PFSK-1 (cell line): Measurements from ENCODE around the gene TRAPPC3L.

Experiments
- FOXP2 ChIP-seq: optimal IDR thresholded peaks from 2 replicates; pipeline ENCODE3; 2011; ENCODE audit warnings: borderline replicate concordance, control low read depth, inconsistent platforms; ENCODE audit not compliant: insufficient read depth; ENCODE audit errors: extremely low read length, extremely low read depth
- POLR2AphosphoS5 ChIP-seq: IDR thresholded peaks from 2 replicates; pipeline ENCODE4 v1.6.1; 2012; ENCODE audit warnings: low read depth, mild to moderate bottlenecking, control low read depth, low read length, moderate library complexity
- SIN3A ChIP-seq: IDR thresholded peaks from 2 replicates; pipeline ENCODE4 v1.6.1; 2012; ENCODE audit warnings: mild to moderate bottlenecking, low read length, moderate library complexity, borderline replicate concordance; ENCODE audit not compliant: insufficient read depth
- TAF1 ChIP-seq: IDR thresholded peaks from 2 replicates; pipeline ENCODE4 v1.6.1; 2012; ENCODE audit warnings: low read length, control low read depth, borderline replicate concordance; ENCODE audit not compliant: insufficient read depth
- TF ChIP-seq, protein P1 (sequence below), 2 experiments: IDR thresholded peaks; 2 replicates each; pipeline versions ENCODE4 v1.6.1 to v1.8.0; 2011 to 2012; ENCODE audit warnings: low read depth in 2 of 2, low read length in 2 of 2, control low read depth in 1 of 2, inconsistent platforms in 1 of 2, mild to moderate bottlenecking in 1 of 2, moderate library complexity in 1 of 2; ENCODE audit not compliant: insufficient read depth in 1 of 2

DNA sequence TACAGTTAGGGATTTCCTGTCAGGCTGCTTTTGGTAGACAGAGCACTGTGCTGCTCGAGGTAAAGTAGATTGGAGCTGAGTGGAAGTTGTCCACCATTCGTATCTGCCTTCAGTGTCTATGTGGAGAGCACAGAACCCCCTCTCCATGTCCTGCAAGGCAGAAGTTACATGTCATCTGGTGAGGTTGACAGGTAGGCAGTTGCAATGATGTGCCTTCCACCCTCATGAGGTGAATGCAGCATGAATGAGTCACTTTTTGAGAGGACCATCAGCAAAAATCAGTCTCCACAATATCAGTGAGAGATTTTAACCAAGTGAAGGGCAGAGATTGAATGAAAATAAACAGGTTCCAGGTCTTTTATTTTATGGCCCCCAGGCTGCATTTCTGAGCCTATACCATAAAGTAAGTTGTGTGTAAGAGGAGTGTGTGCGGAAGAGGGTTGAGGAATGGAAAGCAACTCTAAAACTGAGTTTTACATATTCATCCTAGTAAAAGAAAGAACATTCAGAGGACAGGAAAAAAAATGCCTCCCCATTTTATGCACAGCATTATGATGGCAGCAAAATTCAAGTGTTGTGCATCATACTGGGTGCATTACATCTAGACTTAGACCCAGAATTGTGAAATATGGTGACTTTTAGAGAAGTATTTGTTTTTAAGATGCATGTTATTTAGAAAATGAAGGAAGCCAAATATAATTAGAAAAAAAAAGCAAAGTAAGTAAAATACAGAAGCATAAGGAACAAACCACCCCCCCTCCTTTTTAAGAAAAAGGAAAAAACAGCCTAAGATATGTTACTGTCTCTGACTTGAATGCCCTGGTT lies 15.8 kb downstream of the TRAPPC3L start:
- no peak for TF ChIP-seq SIN3A
- TF ChIP-seq TAF1 = no peak
- no peak for TF ChIP-seq POLR2AphosphoS5
- TF ChIP-seq, protein P1, sequence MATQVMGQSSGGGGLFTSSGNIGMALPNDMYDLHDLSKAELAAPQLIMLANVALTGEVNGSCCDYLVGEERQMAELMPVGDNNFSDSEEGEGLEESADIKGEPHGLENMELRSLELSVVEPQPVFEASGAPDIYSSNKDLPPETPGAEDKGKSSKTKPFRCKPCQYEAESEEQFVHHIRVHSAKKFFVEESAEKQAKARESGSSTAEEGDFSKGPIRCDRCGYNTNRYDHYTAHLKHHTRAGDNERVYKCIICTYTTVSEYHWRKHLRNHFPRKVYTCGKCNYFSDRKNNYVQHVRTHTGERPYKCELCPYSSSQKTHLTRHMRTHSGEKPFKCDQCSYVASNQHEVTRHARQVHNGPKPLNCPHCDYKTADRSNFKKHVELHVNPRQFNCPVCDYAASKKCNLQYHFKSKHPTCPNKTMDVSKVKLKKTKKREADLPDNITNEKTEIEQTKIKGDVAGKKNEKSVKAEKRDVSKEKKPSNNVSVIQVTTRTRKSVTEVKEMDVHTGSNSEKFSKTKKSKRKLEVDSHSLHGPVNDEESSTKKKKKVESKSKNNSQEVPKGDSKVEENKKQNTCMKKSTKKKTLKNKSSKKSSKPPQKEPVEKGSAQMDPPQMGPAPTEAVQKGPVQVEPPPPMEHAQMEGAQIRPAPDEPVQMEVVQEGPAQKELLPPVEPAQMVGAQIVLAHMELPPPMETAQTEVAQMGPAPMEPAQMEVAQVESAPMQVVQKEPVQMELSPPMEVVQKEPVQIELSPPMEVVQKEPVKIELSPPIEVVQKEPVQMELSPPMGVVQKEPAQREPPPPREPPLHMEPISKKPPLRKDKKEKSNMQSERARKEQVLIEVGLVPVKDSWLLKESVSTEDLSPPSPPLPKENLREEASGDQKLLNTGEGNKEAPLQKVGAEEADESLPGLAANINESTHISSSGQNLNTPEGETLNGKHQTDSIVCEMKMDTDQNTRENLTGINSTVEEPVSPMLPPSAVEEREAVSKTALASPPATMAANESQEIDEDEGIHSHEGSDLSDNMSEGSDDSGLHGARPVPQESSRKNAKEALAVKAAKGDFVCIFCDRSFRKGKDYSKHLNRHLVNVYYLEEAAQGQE (IDR thresholded peaks at IDR 0.05; ENCODE audit: insufficient read depth in 1 of 2, low read depth in 2 of 2, low read length in 2 of 2) = no peak
- no peak for TF ChIP-seq FOXP2
